DND-41 (cell line): ENCODE measurements around the gene CTRB1.

ENCODE experiments used
- ATAC-seq: fragments of 200-7000 bp; cut with Tn5 transposase; 3 replicates; pipeline ENCODE4 v1.9.1; 2021; ENCODE audit warnings: low read depth; ENCODE audit not compliant: insufficient read depth
- DNase-seq: peaks from one replicate; pipeline ENCODE4 v3.0.0-alpha.2; 2020
- H2AFZ ChIP-seq: 2 replicates; pipeline ENCODE4 v1.6.0; 2012; ENCODE audit warnings: low read depth, low read length
- H3K27ac ChIP-seq: 2 replicates; pipeline ENCODE4 v1.5.1; 2012; ENCODE audit warnings: low read length, inconsistent platforms
- H3K27me3 ChIP-seq: fragments of 200-600 bp; sonication (generic); 2 replicates; pipeline ENCODE4 v1.6.0; 2012; ENCODE audit warnings: low read length, mild to moderate bottlenecking, inconsistent platforms; ENCODE audit not compliant: insufficient read depth, poor library complexity
- H3K36me3 ChIP-seq: 2 replicates; pipeline ENCODE4 v1.5.1; 2012; ENCODE audit warnings: low read length, inconsistent platforms; ENCODE audit not compliant: insufficient read depth
- H3K4me1 ChIP-seq: 2 replicates; pipeline ENCODE4 v1.5.1; 2012; ENCODE audit warnings: mild to moderate bottlenecking, low read length; ENCODE audit not compliant: insufficient read depth
- H3K4me2 ChIP-seq: 2 replicates; pipeline ENCODE4 v1.6.0; 2012; ENCODE audit warnings: mild to moderate bottlenecking, moderate library complexity, low read length, inconsistent platforms; ENCODE audit not compliant: insufficient read depth
- H3K4me3 ChIP-seq, 2 experiments: fragments of 200-600 bp in 1 of 2; shearing (Covaris generic) in 1 of 2; 2 replicates each; pipeline ENCODE4 v1.5.1; 2012 to 2016; ENCODE audit warnings: inconsistent platforms in 2 of 2, low read length in 2 of 2, mild to moderate bottlenecking in 2 of 2, low read depth in 1 of 2, moderate library complexity in 1 of 2
- H3K79me2 ChIP-seq: 2 replicates; pipeline ENCODE4 v1.6.0; 2012; ENCODE audit warnings: low read length, inconsistent platforms; ENCODE audit not compliant: insufficient read depth
- H3K9ac ChIP-seq: 2 replicates; pipeline ENCODE4 v1.6.0; 2012; ENCODE audit warnings: low read depth, mild to moderate bottlenecking, inconsistent platforms, low read length, moderate library complexity
- H3K9me3 ChIP-seq: 2 replicates; pipeline ENCODE4 v1.5.1; 2012; ENCODE audit warnings: low read length, moderate library complexity, mild to moderate bottlenecking, inconsistent platforms; ENCODE audit not compliant: insufficient read depth, severe bottlenecking
- H4K20me1 ChIP-seq: 2 replicates; pipeline ENCODE4 v1.6.0; 2012; ENCODE audit warnings: low read length; ENCODE audit not compliant: insufficient read depth
- EZH2 ChIP-seq: IDR thresholded peaks from 3 replicates; pipeline ENCODE4 v1.6.1; 2012; ENCODE audit warnings: borderline replicate concordance, low read depth, mild to moderate bottlenecking, moderate library complexity, low read length, inconsistent platforms; ENCODE audit not compliant: severe bottlenecking
- TF ChIP-seq, protein P1 (sequence below): IDR thresholded peaks from 2 replicates; pipeline ENCODE4 v1.5.1; 2012; ENCODE audit warnings: borderline replicate concordance, low read length, moderate library complexity, mild to moderate bottlenecking; ENCODE audit not compliant: poor library complexity, severe bottlenecking; ENCODE audit errors: extremely low read depth

The CTRB1 gene

DNA sequence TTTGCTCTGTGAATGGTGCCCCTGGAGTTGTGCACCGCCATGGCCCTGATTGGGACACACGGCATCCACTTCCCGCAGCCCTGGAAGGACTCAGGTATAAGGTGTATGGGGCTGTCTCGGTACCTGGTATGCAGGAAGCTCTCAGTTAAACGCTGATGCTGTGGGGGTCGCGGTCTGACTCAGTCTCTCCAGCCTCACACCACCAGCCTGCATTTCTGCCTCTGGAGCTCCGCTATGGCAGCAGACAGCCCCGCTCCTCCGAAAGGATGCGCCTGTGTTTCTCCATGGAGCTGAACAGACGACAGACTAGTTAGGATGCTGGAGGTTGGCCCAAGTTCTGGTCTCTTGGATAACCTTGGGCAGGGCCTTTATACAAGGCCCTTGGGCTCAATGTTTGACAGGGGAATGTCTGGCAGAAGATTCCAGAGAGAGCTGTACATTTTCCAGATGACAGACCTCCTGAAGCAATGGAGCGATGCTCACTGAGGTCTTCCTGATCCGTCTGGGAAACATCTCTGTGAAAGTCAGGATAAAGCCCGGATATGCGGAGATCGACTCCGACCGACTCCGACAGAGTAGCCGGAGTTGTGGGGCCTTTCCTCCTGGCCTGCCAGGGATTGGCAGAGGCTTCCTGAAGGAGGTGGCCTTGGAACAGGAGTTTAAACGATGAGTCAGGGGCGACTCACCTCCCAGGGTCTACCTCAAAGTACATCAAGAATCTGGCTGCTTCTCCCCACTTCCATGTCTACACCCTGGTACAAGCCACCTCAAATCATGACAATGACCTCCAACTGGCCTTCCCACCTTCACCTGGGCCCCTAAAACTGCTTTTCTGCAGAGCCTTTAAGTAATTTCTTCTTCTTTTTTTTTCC is 54.5 kb downstream of the CTRB1 start:
- H3K4me3 ChIP-seq, result no peak overlapping the region
- no peaks in the 10 kb centered on the region; the same call in 1 of the 2 replicates for H4K20me1 ChIP-seq
- no peak overlapping the region for H3K4me2 ChIP-seq
- DNase-seq (no peak), ATAC-seq (no peak)
- no peak overlapping the region for H3K9ac ChIP-seq
- peaks cover under 1% of the 10 kb centered on the region for H3K27me3 ChIP-seq
- H2AFZ ChIP-seq, result no peak overlapping the region
- no peaks in the 10 kb centered on the region for H3K79me2 ChIP-seq
- no peaks in the 10 kb centered on the region for H3K9me3 ChIP-seq
- no peaks in the 10 kb centered on the region for H3K36me3 ChIP-seq
- no peaks in the 10 kb centered on the region for H3K4me1 ChIP-seq
- TF ChIP-seq, protein P1, sequence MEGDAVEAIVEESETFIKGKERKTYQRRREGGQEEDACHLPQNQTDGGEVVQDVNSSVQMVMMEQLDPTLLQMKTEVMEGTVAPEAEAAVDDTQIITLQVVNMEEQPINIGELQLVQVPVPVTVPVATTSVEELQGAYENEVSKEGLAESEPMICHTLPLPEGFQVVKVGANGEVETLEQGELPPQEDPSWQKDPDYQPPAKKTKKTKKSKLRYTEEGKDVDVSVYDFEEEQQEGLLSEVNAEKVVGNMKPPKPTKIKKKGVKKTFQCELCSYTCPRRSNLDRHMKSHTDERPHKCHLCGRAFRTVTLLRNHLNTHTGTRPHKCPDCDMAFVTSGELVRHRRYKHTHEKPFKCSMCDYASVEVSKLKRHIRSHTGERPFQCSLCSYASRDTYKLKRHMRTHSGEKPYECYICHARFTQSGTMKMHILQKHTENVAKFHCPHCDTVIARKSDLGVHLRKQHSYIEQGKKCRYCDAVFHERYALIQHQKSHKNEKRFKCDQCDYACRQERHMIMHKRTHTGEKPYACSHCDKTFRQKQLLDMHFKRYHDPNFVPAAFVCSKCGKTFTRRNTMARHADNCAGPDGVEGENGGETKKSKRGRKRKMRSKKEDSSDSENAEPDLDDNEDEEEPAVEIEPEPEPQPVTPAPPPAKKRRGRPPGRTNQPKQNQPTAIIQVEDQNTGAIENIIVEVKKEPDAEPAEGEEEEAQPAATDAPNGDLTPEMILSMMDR, result no peak
- no peak for TF ChIP-seq EZH2
- no peak overlapping the region for H3K27ac ChIP-seq
